Breast epithelium (tissue), 3 donors: ENCODE results near the gene TRPC1.

Experiments
- CTCF ChIP-seq, 3 donors: fragments of 450-650 bp; IDR thresholded peaks; one replicate each; pipeline ENCODE4 v1.5.1; 2016 to 2017; ENCODE audit warnings: antibody characterized with exemption in 3 of 3, mild to moderate bottlenecking in 3 of 3, moderate library complexity in 3 of 3
- POLR2A ChIP-seq: fragments of 450-650 bp; IDR thresholded peaks from one replicate; pipeline ENCODE4 v1.6.1; 2016; ENCODE audit warnings: antibody characterized with exemption, mild to moderate bottlenecking, moderate library complexity
- POLR2AphosphoS5 ChIP-seq, 3 donors: sonication (generic); formaldehyde crosslinking; IDR thresholded peaks; one replicate each; pipeline ENCODE4 v1.6.1; 2017; ENCODE audit warnings: antibody characterized with exemption in 3 of 3

- TF ChIP-seq CTCF (IDR thresholded peaks at IDR 0.05), result no peak
- TF ChIP-seq POLR2A, result no peak
- no peak for TF ChIP-seq POLR2AphosphoS5 (IDR thresholded peaks at IDR 0.05)
These were observed 8.2 kb downstream of the TRPC1 start for GRCh38 chr3:142732066-142732465.
